ENCODE results near the gene FSTL4. TPM values are rescaled to one million over a fixed set of nuclear protein-coding genes. Genes with fewer than 3 reads are reported as not detected.

The FSTL4 gene
- total and polyA plus RNA-seq, 2 experiments from 2014 or later, result 1.4 to 2.8 TPM

DNA sequence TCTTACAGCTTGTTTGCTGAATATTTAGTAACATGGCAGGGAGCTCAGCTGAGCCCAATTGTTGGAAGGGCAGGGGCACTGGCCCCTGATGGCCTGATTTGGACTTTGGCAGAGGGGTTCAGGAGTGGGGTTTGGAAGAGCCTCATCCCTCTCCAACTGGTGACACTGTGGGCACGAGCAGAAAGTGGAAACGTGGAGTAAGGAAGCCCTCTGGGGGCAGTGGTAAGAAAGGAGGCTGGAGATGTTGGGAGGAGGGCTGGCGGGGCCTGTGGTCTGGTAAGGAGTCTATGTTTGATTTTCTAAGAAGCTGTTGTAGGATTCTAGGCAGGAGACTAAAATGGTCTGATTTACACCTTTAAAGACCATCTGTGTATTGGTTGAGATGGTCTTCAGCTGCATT lies 351.6 kb downstream of the FSTL4 start:
- Histone ChIP-seq H3K4me2 (no peak overlapping the region), H3K4me3 (no peak overlapping the region), H3K27me3 (ENCODE audit: insufficient read depth) (no peaks in the 10 kb centered on the region), H3K79me2 (replicated peaks; ENCODE audit: insufficient read depth) (no peaks in the 10 kb centered on the region), H3K27ac (ENCODE audit: low read depth) (no peak overlapping the region), H3K4me1 (ENCODE audit: insufficient read depth) (0 out of 2 replicates have a peak, but pooled peaks cover 3% of the 10 kb centered on the region), H4K20me1 (replicated peaks; ENCODE audit: insufficient read depth) (no peaks in the 10 kb centered on the region), H3K9me2 (ENCODE audit: insufficient read depth) (no peaks in the 10 kb centered on the region), H3K36me3 (ENCODE audit: insufficient read depth) (no peaks in the 10 kb centered on the region), H3F3A (replicated peaks; ENCODE audit: low read depth) (no peaks in the 10 kb centered on the region), H2AFZ (no peak overlapping the region)
- H3K27ac Mint-ChIP-seq, result no peak overlapping the region
- DNase-seq (ENCODE audit: low spot score), result no peak
- H3K9me3 Mint-ChIP-seq, result no peaks in the 10 kb centered on the region; the same call in 2 of the 3 replicates
- peak; percentile 25; the same call in 2 of the 3 replicates for ATAC-seq
- peaks cover 5% of the 10 kb centered on the region for H3K27me3 Mint-ChIP-seq (ENCODE audit: insufficient read depth, low read depth, poor library complexity)
- H3K4me3 Mint-ChIP-seq, result no peak overlapping the region
- no peaks in the 10 kb centered on the region for H3K36me3 Mint-ChIP-seq (ENCODE audit: low read depth)
- TF ChIP-seq EZH2phosphoT487 (IDR thresholded peaks at IDR 0.05; ENCODE audit: unreplicated experiment), result no peak
- TF ChIP-seq, protein P1, sequence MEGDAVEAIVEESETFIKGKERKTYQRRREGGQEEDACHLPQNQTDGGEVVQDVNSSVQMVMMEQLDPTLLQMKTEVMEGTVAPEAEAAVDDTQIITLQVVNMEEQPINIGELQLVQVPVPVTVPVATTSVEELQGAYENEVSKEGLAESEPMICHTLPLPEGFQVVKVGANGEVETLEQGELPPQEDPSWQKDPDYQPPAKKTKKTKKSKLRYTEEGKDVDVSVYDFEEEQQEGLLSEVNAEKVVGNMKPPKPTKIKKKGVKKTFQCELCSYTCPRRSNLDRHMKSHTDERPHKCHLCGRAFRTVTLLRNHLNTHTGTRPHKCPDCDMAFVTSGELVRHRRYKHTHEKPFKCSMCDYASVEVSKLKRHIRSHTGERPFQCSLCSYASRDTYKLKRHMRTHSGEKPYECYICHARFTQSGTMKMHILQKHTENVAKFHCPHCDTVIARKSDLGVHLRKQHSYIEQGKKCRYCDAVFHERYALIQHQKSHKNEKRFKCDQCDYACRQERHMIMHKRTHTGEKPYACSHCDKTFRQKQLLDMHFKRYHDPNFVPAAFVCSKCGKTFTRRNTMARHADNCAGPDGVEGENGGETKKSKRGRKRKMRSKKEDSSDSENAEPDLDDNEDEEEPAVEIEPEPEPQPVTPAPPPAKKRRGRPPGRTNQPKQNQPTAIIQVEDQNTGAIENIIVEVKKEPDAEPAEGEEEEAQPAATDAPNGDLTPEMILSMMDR (conservative IDR thresholded peaks at IDR 0.05; ENCODE audit: low read depth in 2 of 2), result peak in 1 of 2 experiments; percentile 46; a peak in 2 of 4 replicates
- peaks cover 21% of the 10 kb centered on the region for H3K4me1 Mint-ChIP-seq

DNA sequence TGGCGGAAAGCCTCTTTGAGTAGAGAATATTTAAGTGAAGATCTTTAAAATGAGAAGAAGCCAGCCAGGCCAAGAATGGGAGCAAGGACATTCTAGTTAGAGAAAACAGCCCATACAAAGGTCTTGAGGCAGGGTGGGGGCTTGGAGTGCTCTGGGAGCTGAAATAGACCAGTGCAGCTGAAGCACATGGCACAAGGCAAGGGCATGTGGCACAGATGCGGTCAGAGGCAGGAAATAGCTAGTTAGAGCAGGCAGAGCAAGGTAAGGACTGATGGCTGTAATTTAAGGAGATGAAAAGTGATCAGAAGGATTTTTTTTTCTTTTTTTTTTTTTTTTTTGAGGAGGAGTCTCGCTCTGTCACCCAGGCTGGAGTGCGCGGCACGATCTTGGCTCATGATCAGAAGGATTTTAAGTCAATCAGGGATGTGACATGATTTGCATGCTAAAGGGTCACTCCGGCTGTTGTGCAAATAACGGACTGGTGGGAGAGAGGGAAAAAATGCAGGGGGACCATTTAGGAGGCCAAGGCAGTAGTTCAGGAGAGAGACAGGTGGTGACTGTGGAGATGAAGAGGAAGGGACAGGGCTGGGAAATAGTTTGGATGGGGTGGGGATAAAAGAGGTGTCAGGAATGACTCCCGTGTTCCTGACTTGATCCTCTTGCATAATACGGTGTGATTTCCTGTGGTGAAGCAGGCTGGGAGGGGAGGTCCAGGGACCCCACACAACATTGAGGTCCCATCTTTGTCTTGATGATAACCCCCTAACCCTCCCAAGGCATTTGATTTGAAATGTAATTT lies 352.9 kb downstream of the FSTL4 start:
- ATAC-seq, result no peak
- H3K4me3 Mint-ChIP-seq, result no peak overlapping the region
- H3K36me3 ChIP-seq (ENCODE audit: insufficient read depth), result no peaks in the 10 kb centered on the region
- TF ChIP-seq NANOG (IDR thresholded peaks at IDR 0.05; ENCODE audit: borderline replicate concordance), result no peak
- TF ChIP-seq, protein P2, sequence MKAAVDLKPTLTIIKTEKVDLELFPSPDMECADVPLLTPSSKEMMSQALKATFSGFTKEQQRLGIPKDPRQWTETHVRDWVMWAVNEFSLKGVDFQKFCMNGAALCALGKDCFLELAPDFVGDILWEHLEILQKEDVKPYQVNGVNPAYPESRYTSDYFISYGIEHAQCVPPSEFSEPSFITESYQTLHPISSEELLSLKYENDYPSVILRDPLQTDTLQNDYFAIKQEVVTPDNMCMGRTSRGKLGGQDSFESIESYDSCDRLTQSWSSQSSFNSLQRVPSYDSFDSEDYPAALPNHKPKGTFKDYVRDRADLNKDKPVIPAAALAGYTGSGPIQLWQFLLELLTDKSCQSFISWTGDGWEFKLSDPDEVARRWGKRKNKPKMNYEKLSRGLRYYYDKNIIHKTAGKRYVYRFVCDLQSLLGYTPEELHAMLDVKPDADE (IDR thresholded peaks at IDR 0.05), result no peak
- no peak for TF ChIP-seq STAT1 (IDR thresholded peaks at IDR 0.05; ENCODE audit: unreplicated experiment)
- TF ChIP-seq, protein P3, sequence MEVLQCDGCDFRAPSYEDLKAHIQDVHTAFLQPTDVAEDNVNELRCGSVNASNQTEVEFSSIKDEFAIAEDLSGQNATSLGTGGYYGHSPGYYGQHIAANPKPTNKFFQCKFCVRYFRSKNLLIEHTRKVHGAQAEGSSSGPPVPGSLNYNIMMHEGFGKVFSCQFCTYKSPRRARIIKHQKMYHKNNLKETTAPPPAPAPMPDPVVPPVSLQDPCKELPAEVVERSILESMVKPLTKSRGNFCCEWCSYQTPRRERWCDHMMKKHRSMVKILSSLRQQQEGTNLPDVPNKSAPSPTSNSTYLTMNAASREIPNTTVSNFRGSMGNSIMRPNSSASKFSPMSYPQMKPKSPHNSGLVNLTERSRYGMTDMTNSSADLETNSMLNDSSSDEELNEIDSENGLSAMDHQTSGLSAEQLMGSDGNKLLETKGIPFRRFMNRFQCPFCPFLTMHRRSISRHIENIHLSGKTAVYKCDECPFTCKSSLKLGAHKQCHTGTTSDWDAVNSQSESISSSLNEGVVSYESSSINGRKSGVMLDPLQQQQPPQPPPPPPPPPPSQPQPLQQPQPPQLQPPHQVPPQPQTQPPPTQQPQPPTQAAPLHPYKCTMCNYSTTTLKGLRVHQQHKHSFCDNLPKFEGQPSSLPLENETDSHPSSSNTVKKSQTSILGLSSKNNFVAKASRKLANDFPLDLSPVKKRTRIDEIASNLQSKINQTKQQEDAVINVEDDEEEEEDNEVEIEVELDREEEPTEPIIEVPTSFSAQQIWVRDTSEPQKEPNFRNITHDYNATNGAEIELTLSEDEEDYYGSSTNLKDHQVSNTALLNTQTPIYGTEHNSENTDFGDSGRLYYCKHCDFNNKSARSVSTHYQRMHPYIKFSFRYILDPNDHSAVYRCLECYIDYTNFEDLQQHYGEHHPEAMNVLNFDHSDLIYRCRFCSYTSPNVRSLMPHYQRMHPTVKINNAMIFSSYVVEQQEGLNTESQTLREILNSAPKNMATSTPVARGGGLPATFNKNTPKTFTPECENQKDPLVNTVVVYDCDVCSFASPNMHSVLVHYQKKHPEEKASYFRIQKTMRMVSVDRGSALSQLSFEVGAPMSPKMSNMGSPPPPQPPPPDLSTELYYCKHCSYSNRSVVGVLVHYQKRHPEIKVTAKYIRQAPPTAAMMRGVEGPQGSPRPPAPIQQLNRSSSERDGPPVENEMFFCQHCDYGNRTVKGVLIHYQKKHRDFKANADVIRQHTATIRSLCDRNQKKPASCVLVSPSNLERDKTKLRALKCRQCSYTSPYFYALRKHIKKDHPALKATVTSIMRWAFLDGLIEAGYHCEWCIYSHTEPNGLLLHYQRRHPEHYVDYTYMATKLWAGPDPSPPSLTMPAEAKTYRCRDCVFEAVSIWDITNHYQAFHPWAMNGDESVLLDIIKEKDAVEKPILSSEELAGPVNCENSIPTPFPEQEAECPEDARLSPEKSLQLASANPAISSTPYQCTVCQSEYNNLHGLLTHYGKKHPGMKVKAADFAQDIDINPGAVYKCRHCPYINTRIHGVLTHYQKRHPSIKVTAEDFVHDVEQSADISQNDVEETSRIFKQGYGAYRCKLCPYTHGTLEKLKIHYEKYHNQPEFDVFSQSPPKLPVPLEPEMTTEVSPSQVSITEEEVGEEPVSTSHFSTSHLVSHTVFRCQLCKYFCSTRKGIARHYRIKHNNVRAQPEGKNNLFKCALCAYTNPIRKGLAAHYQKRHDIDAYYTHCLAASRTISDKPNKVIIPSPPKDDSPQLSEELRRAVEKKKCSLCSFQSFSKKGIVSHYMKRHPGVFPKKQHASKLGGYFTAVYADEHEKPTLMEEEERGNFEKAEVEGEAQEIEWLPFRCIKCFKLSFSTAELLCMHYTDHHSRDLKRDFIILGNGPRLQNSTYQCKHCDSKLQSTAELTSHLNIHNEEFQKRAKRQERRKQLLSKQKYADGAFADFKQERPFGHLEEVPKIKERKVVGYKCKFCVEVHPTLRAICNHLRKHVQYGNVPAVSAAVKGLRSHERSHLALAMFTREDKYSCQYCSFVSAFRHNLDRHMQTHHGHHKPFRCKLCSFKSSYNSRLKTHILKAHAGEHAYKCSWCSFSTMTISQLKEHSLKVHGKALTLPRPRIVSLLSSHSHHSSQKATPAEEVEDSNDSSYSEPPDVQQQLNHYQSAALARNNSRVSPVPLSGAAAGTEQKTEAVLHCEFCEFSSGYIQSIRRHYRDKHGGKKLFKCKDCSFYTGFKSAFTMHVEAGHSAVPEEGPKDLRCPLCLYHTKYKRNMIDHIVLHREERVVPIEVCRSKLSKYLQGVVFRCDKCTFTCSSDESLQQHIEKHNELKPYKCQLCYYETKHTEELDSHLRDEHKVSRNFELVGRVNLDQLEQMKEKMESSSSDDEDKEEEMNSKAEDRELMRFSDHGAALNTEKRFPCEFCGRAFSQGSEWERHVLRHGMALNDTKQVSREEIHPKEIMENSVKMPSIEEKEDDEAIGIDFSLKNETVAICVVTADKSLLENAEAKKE (CRISPR knock-in tag; IDR thresholded peaks at IDR 0.05), result no peak
- TF ChIP-seq, protein P4, sequence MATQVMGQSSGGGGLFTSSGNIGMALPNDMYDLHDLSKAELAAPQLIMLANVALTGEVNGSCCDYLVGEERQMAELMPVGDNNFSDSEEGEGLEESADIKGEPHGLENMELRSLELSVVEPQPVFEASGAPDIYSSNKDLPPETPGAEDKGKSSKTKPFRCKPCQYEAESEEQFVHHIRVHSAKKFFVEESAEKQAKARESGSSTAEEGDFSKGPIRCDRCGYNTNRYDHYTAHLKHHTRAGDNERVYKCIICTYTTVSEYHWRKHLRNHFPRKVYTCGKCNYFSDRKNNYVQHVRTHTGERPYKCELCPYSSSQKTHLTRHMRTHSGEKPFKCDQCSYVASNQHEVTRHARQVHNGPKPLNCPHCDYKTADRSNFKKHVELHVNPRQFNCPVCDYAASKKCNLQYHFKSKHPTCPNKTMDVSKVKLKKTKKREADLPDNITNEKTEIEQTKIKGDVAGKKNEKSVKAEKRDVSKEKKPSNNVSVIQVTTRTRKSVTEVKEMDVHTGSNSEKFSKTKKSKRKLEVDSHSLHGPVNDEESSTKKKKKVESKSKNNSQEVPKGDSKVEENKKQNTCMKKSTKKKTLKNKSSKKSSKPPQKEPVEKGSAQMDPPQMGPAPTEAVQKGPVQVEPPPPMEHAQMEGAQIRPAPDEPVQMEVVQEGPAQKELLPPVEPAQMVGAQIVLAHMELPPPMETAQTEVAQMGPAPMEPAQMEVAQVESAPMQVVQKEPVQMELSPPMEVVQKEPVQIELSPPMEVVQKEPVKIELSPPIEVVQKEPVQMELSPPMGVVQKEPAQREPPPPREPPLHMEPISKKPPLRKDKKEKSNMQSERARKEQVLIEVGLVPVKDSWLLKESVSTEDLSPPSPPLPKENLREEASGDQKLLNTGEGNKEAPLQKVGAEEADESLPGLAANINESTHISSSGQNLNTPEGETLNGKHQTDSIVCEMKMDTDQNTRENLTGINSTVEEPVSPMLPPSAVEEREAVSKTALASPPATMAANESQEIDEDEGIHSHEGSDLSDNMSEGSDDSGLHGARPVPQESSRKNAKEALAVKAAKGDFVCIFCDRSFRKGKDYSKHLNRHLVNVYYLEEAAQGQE (IDR thresholded peaks at IDR 0.05; ENCODE audit: unreplicated experiment), result no peak
- TF ChIP-seq EZH2phosphoT487 (IDR thresholded peaks at IDR 0.05; ENCODE audit: unreplicated experiment), result no peak

More for the DNA sequence above, 352.9 kb downstream of the FSTL4 start:
- Mint-ChIP-seq H3K4me1 (peaks cover 21% of the 10 kb centered on the region), H3K9me3 (no peaks in the 10 kb centered on the region; the same call in 2 of the 3 replicates), H3K36me3 (ENCODE audit: low read depth) (no peaks in the 10 kb centered on the region), H3K27ac (no peak overlapping the region), H3K27me3 (ENCODE audit: insufficient read depth, low read depth, poor library complexity) (peaks cover 5% of the 10 kb centered on the region)
- H2AFZ ChIP-seq, result 0 out of 2 replicates have a peak overlapping the region, but pooled peaks have one; percentile 14
- 0 out of 2 replicates have a peak, but pooled peaks cover 3% of the 10 kb centered on the region for H3K4me1 ChIP-seq (ENCODE audit: insufficient read depth)
- DNase-seq (ENCODE audit: low spot score), result no peak
- no peaks in the 10 kb centered on the region for H3K27me3 ChIP-seq (ENCODE audit: insufficient read depth)
- no peaks in the 10 kb centered on the region for H3K79me2 ChIP-seq (replicated peaks; ENCODE audit: insufficient read depth)
- no peaks in the 10 kb centered on the region for H3F3A ChIP-seq (replicated peaks; ENCODE audit: low read depth)
- no peak overlapping the region for H3K4me2 ChIP-seq
- no peaks in the 10 kb centered on the region for H3K9me2 ChIP-seq (ENCODE audit: insufficient read depth)
- no peak overlapping the region for H3K27ac ChIP-seq (ENCODE audit: low read depth)
- H4K20me1 ChIP-seq (replicated peaks; ENCODE audit: insufficient read depth), result no peaks in the 10 kb centered on the region
- no peak overlapping the region for H3K4me3 ChIP-seq
